22Rv1 (cell line): ENCODE data around the gene NT5C3B.

Experiments used
- H3K27ac ChIP-seq: fragments of 450-650 bp; 2 replicates; pipeline ENCODE4 v1.5.1; 2017
- ZFX ChIP-seq: fragments of 450-650 bp; IDR thresholded peaks from 2 replicates; pipeline ENCODE4 v1.6.1; 2017; ENCODE audit warnings: antibody characterized with exemption, borderline replicate concordance
- TF ChIP-seq, protein P1 (sequence below): fragments of 450-650 bp; IDR thresholded peaks from 2 replicates; pipeline ENCODE4 v1.5.1; 2017; ENCODE audit warnings: mild to moderate bottlenecking

NT5C3B gene

GRCh38 chr17:41803049-41804020, 32.7 kb downstream of the NT5C3B start:
- no peak overlapping the region for H3K27ac ChIP-seq
- TF ChIP-seq ZFX, result no peak
- TF ChIP-seq, protein P1, sequence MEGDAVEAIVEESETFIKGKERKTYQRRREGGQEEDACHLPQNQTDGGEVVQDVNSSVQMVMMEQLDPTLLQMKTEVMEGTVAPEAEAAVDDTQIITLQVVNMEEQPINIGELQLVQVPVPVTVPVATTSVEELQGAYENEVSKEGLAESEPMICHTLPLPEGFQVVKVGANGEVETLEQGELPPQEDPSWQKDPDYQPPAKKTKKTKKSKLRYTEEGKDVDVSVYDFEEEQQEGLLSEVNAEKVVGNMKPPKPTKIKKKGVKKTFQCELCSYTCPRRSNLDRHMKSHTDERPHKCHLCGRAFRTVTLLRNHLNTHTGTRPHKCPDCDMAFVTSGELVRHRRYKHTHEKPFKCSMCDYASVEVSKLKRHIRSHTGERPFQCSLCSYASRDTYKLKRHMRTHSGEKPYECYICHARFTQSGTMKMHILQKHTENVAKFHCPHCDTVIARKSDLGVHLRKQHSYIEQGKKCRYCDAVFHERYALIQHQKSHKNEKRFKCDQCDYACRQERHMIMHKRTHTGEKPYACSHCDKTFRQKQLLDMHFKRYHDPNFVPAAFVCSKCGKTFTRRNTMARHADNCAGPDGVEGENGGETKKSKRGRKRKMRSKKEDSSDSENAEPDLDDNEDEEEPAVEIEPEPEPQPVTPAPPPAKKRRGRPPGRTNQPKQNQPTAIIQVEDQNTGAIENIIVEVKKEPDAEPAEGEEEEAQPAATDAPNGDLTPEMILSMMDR, result no peak

- no peak for TF ChIP-seq ZFX
- TF ChIP-seq, protein P1, result peak; percentile 94
- H3K27ac ChIP-seq, result peak overlapping the region; percentile 80
Measured at GRCh38 chr17:41801374-41802271, 34.4 kb downstream of the NT5C3B start.

GRCh38 chr17:41800601-41801373, 35.2 kb downstream of the NT5C3B start:
- TF ChIP-seq, protein P1, result no peak
- no peak for TF ChIP-seq ZFX
- H3K27ac ChIP-seq, result peak overlapping the region; percentile 80

GRCh38 chr17:41799366-41799765, 36.7 kb downstream of the NT5C3B start:
- H3K27ac ChIP-seq, result peak overlapping the region; percentile 80; the same call in 1 of the 2 replicates
- TF ChIP-seq, protein P1, result no peak

DNA sequence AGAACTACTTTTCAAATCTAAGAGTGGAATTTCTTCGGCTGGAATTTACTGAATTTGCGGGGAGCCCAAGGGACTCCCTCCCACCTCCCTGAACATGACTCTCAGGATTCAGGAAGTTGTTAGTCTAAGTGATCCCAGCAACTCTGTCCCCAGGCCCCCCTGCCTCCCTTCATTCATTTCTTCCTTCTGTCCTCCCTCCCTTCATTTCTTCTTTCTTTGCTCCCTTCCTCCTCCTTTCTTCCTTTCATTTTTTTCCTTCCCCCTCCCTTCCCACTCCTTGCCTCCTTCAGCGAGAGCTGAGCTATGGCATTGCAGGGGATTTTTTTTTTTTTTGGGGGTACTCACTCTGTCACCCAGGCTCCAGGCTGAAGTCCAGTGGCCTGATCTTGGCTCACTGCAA, 38.7 kb downstream of the NT5C3B start:
- H3K27ac ChIP-seq, result no peak overlapping the region
- TF ChIP-seq ZFX, result no peak
- TF ChIP-seq, protein P1, result no peak

GRCh38 chr17:41796121-41796895, 39.7 kb downstream of the NT5C3B start:
- no peak overlapping the region for H3K27ac ChIP-seq
- no peak for TF ChIP-seq ZFX
- TF ChIP-seq, protein P1, result no peak
